NCI-H345 (cell line): ENCODE results near the gene TMEM245.
A peak's percentile ranks its signal among the peaks of the same experiment; 100 is the strongest.
"Not testable (repeated sequence)": the region's sequence is repeated elsewhere in the genome, so short reads cannot be mapped to it uniquely, and the experiment has no call there.

Experiments used
- DNase-seq: peaks from one replicate; lab custom pipeline; 2025; lab: John Stamatoyannopoulos, UW

Gene TMEM245

GRCh38 chr9:109132567-109133021 lies 12.8 kb upstream of the TMEM245 start:
- DNase-seq, result no peak

- no peak for DNase-seq
Measured at GRCh38 chr9:109129470-109130197, 9.9 kb upstream of the TMEM245 start.

- DNase-seq, result not testable (repeated sequence)
Measured at GRCh38 chr9:109126671-109127070, 6.9 kb upstream of the TMEM245 start.

GRCh38 chr9:109124121-109124520 lies 4.4 kb upstream of the TMEM245 start:
- DNase-seq, result no peak

GRCh38 chr9:109122726-109123621 lies 3.2 kb upstream of the TMEM245 start:
- DNase-seq, result no peak

GRCh38 chr9:109121232-109121796 lies 1.6 kb upstream of the TMEM245 start:
- no peak for DNase-seq

GRCh38 chr9:109120204-109120789 lies 550 bp upstream of the TMEM245 start:
- DNase-seq, result no peak

GRCh38 chr9:109118808-109119438 lies 824 bp downstream of the TMEM245 start:
- no peak for DNase-seq

GRCh38 chr9:109117856-109118807 lies 1.6 kb downstream of the TMEM245 start:
- no peak for DNase-seq

- no peak for DNase-seq
Measured at GRCh38 chr9:109115931-109116526, 3.7 kb downstream of the TMEM245 start.

GRCh38 chr9:109114670-109115069 lies 5.1 kb downstream of the TMEM245 start:
- DNase-seq, result no peak

GRCh38 chr9:109113892-109114609 lies 5.7 kb downstream of the TMEM245 start:
- no peak for DNase-seq

- DNase-seq, result no peak
Measured at GRCh38 chr9:109113254-109113653, 6.5 kb downstream of the TMEM245 start.

- no peak for DNase-seq
Measured at GRCh38 chr9:109110329-109111021, 9.3 kb downstream of the TMEM245 start.

- no peak for DNase-seq
Measured at GRCh38 chr9:109109967-109110328, 9.8 kb downstream of the TMEM245 start.

- DNase-seq, result peak; percentile 1
Measured at GRCh38 chr9:109108318-109108717, 11.4 kb downstream of the TMEM245 start.

- DNase-seq, result no peak
Measured at GRCh38 chr9:109107402-109108240, 12.1 kb downstream of the TMEM245 start.

- no peak for DNase-seq
Measured at GRCh38 chr9:109101810-109102209, 17.9 kb downstream of the TMEM245 start.
